GM12873 (cell line): Measurements from ENCODE around the gene TAPT1.

Experiments used
- CTCF ChIP-seq: IDR thresholded peaks from 2 replicates; pipeline ENCODE4 v1.5.1; 2012; ENCODE audit warnings: low read depth, mild to moderate bottlenecking, moderate library complexity, low read length, control low read depth; ENCODE audit not compliant: insufficient read depth; ENCODE audit errors: missing control alignments

Gene TAPT1

GRCh38 chr4:16118090-16118489, 108.2 kb downstream of the TAPT1 start:
- no peak for TF ChIP-seq CTCF

DNA sequence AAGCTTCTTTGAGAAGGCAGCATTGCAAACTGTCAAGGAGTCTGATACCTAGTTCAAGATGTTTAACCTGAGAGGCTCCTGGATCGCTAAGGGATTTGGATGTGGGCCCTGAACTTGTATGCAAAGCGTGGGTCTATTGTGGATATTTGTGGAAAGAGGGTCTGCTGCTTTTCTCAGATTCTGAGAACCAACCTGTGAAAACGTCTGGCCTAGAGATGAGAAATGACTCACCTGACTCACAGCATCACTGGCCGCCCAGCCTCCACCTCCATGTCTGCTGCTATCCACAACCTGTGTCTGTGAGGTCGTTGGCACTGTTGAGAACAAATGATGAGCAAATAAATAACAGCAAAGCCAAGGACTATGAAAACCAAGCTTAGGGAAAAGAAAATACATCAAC, 109.1 kb downstream of the TAPT1 start:
- no peak for TF ChIP-seq CTCF

DNA sequence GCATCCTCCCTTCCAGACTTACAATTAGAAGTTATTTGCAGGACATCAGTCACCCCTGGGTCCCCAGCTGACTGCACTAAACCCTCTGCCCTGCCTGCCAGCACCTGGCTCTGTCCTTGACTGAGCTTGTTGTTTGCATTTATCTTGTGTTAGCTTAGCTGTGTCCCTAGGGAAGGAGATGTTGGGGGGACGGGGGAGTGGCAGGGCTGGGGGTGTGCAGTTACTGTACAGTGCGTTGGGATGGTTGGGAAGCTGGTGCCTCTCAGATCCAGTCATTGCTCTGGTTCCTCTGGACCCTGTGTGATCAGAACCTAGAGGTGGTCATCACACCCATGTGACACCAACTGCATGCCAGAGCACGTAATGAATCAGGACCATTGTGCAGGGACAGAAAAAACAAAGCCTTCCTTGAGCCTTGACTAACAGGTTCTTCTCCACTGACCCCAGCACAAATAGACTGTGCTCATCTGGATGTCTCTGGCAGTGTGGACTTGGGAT, 109.7 kb downstream of the TAPT1 start:
- TF ChIP-seq CTCF, result no peak

GRCh38 chr4:16116019-16116418, 110.3 kb downstream of the TAPT1 start:
- no peak for TF ChIP-seq CTCF

GRCh38 chr4:16114546-16114945, 111.7 kb downstream of the TAPT1 start:
- no peak for TF ChIP-seq CTCF

- TF ChIP-seq CTCF, result no peak
Observed at GRCh38 chr4:16113741-16114140, 112.5 kb downstream of the TAPT1 start.

GRCh38 chr4:16111533-16111932, 114.7 kb downstream of the TAPT1 start:
- TF ChIP-seq CTCF, result no peak
